GM12878 (cell line): Measurements from ENCODE around the gene PINLYP. TPM values are rescaled to one million over a fixed set of nuclear protein-coding genes. Genes with fewer than 3 reads are reported as not detected.

ENCODE experiments used
- ATAC-seq: fragments of 200-7000 bp; cut with Tn5 transposase; 3 replicates; pipeline ENCODE4 v1.9.1; 2020; ENCODE audit warnings: mild to moderate bottlenecking, moderate library complexity
- BruUV-seq: library from RNA; stranded (reverse); fragments of 400-500 nt; replicated peaks from 2 replicates; lab custom pipeline; 2021; lab: Mats Ljungman, UMichigan
- CTCF ChIA-PET: fragments of 300-600 bp; sonication (Branson Sonifier 250); formaldehyde crosslinking; extraction: SDS; loops from one replicate; lab custom pipeline; 2021; ENCODE audit warnings: inconsistent platforms; lab: Yijun Ruan, JAX
- POLR2A ChIA-PET: fragments of 350-600 bp; formaldehyde crosslinking; extraction: SDS; loops from one replicate; lab custom pipeline; 2021; ENCODE audit warnings: inconsistent platforms; lab: Charles Lee
- RAD21 ChIA-PET: fragments of 300-600 bp; sonication (Branson Sonifier 250); formaldehyde crosslinking; loops from one replicate; lab custom pipeline; 2023; ENCODE audit warnings: antibody characterized with exemption; ENCODE audit not compliant: unreplicated experiment; lab: Charles Lee
- SMC1A ChIA-PET: fragments of 300-600 bp; sonication (Branson Sonifier 250); formaldehyde crosslinking; loops from one replicate; lab custom pipeline; 2023; ENCODE audit not compliant: unreplicated experiment, uncharacterized antibody; lab: Charles Lee
- DNase-seq: peaks from one replicate; pipeline ENCODE4 v3.0.0-alpha.2; 2011; ENCODE audit warnings: low read depth, low spot score
- FAIRE-seq: peaks from 3 replicates; lab custom pipeline; 2011; peaks lifted over from hg19 to GRCh38; lab: Jason Lieb, UNC
- H2AFZ ChIP-seq: 2 replicates; pipeline ENCODE4 v1.6.0; 2011; ENCODE audit warnings: low read depth, low read length, control low read depth; ENCODE audit not compliant: control insufficient read depth
- H3K27ac ChIP-seq: 2 replicates; pipeline ENCODE4 v1.5.1; 2011; ENCODE audit warnings: control low read depth; ENCODE audit not compliant: control insufficient read depth, insufficient read depth
- H3K27me3 ChIP-seq, 2 experiments: replicated peaks in 1 of 2; 2 replicates each; pipeline versions ENCODE4 v1.6.0 to v1.6.1; 2011; ENCODE audit warnings: low read length in 1 of 2; ENCODE audit not compliant: control insufficient read depth in 2 of 2, insufficient read depth in 2 of 2
- H3K36me3 ChIP-seq, 2 experiments: 2 replicates each; pipeline ENCODE4 v1.5.1; 2011; ENCODE audit warnings: low read length in 1 of 2; ENCODE audit not compliant: control insufficient read depth in 2 of 2, insufficient read depth in 2 of 2
- H3K4me1 ChIP-seq: 2 replicates; pipeline ENCODE4 v1.6.1; 2011; ENCODE audit warnings: mild to moderate bottlenecking, low read length, moderate library complexity, mixed read lengths; ENCODE audit not compliant: control insufficient read depth, insufficient read depth
- H3K4me2 ChIP-seq: 2 replicates; pipeline ENCODE4 v1.6.0; 2011; ENCODE audit warnings: control low read depth; ENCODE audit not compliant: control insufficient read depth, insufficient read depth
- H3K4me3 ChIP-seq: fragments of 200-600 bp; sonication (generic); 2 replicates; pipeline ENCODE4 v1.5.1; 2016
- H3K79me2 ChIP-seq: 2 replicates; pipeline ENCODE4 v1.6.0; 2011; ENCODE audit warnings: low read length; ENCODE audit not compliant: control insufficient read depth, insufficient read depth
- H3K9ac ChIP-seq: 2 replicates; pipeline ENCODE4 v1.8.0; 2011; ENCODE audit warnings: low read length, control low read depth, mixed read lengths; ENCODE audit not compliant: control insufficient read depth, insufficient read depth
- H3K9me3 ChIP-seq: replicated peaks from 3 replicates; pipeline ENCODE4 v1.5.1; 2011; ENCODE audit warnings: mild to moderate bottlenecking, low read length; ENCODE audit not compliant: control insufficient read depth, insufficient read depth
- H4K20me1 ChIP-seq: 2 replicates; pipeline ENCODE4 v1.6.0; 2011; ENCODE audit not compliant: control insufficient read depth, insufficient read depth
- CTCF ChIP-seq, 3 experiments: IDR thresholded peaks in 2 of 3; conservative IDR thresholded peaks in 1 of 3; 2 replicates each; pipeline ENCODE4 v1.5.1; 2011; ENCODE audit warnings: low read depth in 3 of 3, low read length in 3 of 3, mild to moderate bottlenecking in 3 of 3, control low read depth in 2 of 3, moderate library complexity in 2 of 3, inconsistent platforms in 1 of 3, mixed read lengths in 1 of 3; ENCODE audit not compliant: control insufficient read depth in 2 of 3, insufficient read depth in 1 of 3; ENCODE audit errors: extremely low read depth in 1 of 3
- MYC ChIP-seq: IDR thresholded peaks from 2 replicates; pipeline ENCODE4 v1.6.1; 2011; ENCODE audit warnings: mild to moderate bottlenecking, low read length, moderate library complexity, inconsistent platforms; ENCODE audit not compliant: insufficient read depth, insufficient replicate concordance, insufficient read length, severe bottlenecking
- POLR2A ChIP-seq: IDR thresholded peaks from 2 replicates; pipeline ENCODE4 v1.6.1; 2011; ENCODE audit warnings: low read depth, mild to moderate bottlenecking, low read length
- TARDBP ChIP-seq: IDR thresholded peaks from 2 replicates; pipeline ENCODE4 v1.6.1; 2016; ENCODE audit warnings: borderline replicate concordance
- TCF12 ChIP-seq: IDR thresholded peaks from 2 replicates; pipeline ENCODE4 v1.6.1; 2011; ENCODE audit warnings: low read depth, mild to moderate bottlenecking, low read length
- WGBS: methylation state at CpG from one replicate; pipeline ENCODE4 v1.1.6; 2016; ENCODE audit warnings: low lambda C conversion rate; ENCODE audit not compliant: insufficient replicate concordance, insufficient coverage; ENCODE audit errors: missing lambda C conversion rate; 5-methylcytosine and 5-hydroxymethylcytosine counted together
- in situ Hi-C: fragments of 300-500 bp; cut with MboI; formaldehyde crosslinking; loops from 9 replicates; pipeline ENCODE4 v1.14.3; 2018; ENCODE audit warnings: mixed read lengths
- intact Hi-C: fragments of 100-400 bp; cut with micrococcal nuclease; formaldehyde crosslinking; loops from one replicate; pipeline ENCODE4 v1.14.2; 2022; ENCODE audit not compliant: unreplicated experiment
- polyA plus RNA-seq, 11 experiments: library from polyadenylated mRNA; depleted of rRNA in 4 of 11; unstranded in 6 of 11; stranded (reverse) in 5 of 11; fragments of >200 nt; fragmentation: Nextera tagmentation in 4 of 11; fragmentation: Illumina TruSeq in 1 of 11; extraction: Ambion mirVana in 4 of 11; extraction: Trizol in 1 of 11; gene quantifications; 1 replicate in 1 of 11; 2 replicates in 10 of 11; pipeline versions ENCODE4 v1.2.1 to v1.2.3, GENCODE V29; 2011 to 2016; ENCODE audit warnings: inconsistent platforms in 2 of 11, missing spikeins in 2 of 11, low read depth in 1 of 11
- total RNA-seq, 4 experiments: library from RNA; depleted of rRNA in 3 of 4; stranded (reverse); fragments of >200 nt in 3 of 4; fragmentation: Illumina TruSeq in 1 of 4; extraction: Trizol in 1 of 4; gene quantifications; 2 replicates each; pipeline versions ENCODE4 v1.2.1 to v1.2.3, GENCODE V29; 2013 to 2021
- TF ChIP-seq, protein P1 (sequence below): fragments of 450-650 bp; IDR thresholded peaks from 2 replicates; pipeline ENCODE4 v1.6.1; 2017; ENCODE audit warnings: mild to moderate bottlenecking, moderate library complexity

The PINLYP gene
- total and polyA plus RNA-seq, 10 of the 15 experiments (the other 5 are each of a cell fraction or from before 2014, with no cell fraction given), result 1.0 to 26.9 (median 11.4) TPM

DNA sequence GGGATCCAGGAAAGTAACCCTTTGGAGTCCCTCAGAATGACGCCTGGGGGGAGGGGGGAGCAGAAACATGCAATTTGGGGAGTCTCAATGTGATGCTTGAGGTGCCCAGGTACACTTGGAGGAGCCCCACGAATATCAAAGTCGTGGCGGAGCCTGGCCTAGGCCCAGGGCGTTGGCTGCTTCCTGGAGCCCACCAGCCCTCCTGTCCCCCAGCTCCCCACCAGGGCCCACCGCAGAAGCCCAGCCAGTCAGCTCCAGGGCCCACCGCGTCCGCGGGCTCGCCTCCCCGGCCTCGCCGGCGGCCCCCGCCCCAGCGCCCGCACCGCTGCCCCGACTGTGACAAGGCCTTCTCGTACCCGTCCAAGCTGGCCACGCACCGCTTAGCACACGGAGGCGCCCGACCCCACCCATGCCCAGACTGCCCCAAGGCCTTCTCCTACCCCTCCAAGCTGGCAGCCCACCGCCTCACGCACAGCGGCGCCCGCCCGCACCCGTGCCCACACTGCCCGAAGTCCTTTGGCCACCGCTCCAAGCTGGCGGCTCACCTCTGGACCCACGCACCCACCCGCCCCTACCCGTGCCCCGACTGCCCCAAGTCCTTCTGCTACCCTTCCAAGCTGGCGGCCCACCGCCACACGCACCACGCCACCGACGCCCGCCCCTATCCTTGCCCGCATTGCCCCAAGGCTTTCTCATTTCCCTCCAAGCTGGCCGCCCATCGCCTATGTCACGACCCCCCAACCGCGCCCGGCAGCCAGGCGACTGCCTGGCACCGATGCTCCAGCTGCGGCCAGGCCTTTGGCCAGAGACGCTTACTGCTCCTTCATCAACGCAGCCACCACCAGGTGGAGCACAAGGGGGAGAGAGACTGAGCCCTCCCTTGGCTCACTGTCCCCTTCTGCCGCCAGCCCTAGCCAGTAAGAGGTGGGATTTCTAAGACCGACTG, 40.5 kb upstream of the PINLYP start:
- H3K27ac ChIP-seq, result no peak overlapping the region
- no TSS peak for BruUV-seq
- TF ChIP-seq, protein P1, sequence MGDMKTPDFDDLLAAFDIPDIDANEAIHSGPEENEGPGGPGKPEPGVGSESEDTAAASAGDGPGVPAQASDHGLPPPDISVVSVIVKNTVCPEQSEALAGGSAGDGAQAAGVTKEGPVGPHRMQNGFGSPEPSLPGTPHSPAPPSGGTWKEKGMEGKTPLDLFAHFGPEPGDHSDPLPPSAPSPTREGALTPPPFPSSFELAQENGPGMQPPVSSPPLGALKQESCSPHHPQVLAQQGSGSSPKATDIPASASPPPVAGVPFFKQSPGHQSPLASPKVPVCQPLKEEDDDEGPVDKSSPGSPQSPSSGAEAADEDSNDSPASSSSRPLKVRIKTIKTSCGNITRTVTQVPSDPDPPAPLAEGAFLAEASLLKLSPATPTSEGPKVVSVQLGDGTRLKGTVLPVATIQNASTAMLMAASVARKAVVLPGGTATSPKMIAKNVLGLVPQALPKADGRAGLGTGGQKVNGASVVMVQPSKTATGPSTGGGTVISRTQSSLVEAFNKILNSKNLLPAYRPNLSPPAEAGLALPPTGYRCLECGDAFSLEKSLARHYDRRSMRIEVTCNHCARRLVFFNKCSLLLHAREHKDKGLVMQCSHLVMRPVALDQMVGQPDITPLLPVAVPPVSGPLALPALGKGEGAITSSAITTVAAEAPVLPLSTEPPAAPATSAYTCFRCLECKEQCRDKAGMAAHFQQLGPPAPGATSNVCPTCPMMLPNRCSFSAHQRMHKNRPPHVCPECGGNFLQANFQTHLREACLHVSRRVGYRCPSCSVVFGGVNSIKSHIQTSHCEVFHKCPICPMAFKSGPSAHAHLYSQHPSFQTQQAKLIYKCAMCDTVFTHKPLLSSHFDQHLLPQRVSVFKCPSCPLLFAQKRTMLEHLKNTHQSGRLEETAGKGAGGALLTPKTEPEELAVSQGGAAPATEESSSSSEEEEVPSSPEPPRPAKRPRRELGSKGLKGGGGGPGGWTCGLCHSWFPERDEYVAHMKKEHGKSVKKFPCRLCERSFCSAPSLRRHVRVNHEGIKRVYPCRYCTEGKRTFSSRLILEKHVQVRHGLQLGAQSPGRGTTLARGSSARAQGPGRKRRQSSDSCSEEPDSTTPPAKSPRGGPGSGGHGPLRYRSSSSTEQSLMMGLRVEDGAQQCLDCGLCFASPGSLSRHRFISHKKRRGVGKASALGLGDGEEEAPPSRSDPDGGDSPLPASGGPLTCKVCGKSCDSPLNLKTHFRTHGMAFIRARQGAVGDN, result no peak
- TF ChIP-seq TARDBP, result no peak
- TF ChIP-seq MYC, result no peak
- TF ChIP-seq POLR2A, result peak; percentile 42; the same call in 1 of the 2 replicates
- no peak for TF ChIP-seq TCF12
- peak in 2 of 3 experiments; percentile 22 to 35; a peak in 2 of 6 replicates for TF ChIP-seq CTCF (IDR thresholded peaks at IDR 0.05 in 2 of 3, conservative IDR thresholded peaks at IDR 0.05 in 1 of 3; ENCODE audit: control insufficient read depth in 2 of 3, extremely low read depth in 1 of 3, insufficient read depth in 1 of 3, low read depth in 3 of 3, low read length in 3 of 3)
- TF ChIP-seq, all 136 proteins: peak for 2
- Histone ChIP-seq H3K9me3 (no peaks in the 10 kb centered on the region; the same call in 2 of the 3 replicates), H2AFZ (no peak overlapping the region), H3K27me3 (no peaks in the 10 kb centered on the region), H3K4me3 (no peak overlapping the region), H3K4me2 (no peak overlapping the region), H3K9ac (no peak overlapping the region), H3K4me1 (peaks cover 8% of the 10 kb centered on the region; the same call in 1 of the 2 replicates), H3K79me2 (no peaks in the 10 kb centered on the region), H4K20me1 (no peaks in the 10 kb centered on the region), H3K36me3 (no peaks in the 10 kb centered on the region; a peak in 2 of 4 replicates)
- ChIA-PET POLR2A (interaction anchor here (0.5 to 2.8 kb wide), 3 partner anchors 8 to 133 kb away, joined by 3 to 6 read pairs (median 4); partner anchors contain the start of gene ETHE1), SMC1A (interaction anchor here (0.9 to 2.2 kb wide), 5 partner anchors 9 to 60 kb away, joined by 3 to 7 read pairs (median 5); partner anchors contain the start of gene XRCC1), RAD21 (interaction anchor here (0.6 to 2.4 kb wide), 5 partner anchors 10 to 142 kb away, joined by 3 to 18 read pairs (median 3); partner anchors contain the start of genes IRGQ and ZNF576), CTCF (interaction anchor here (1.5 to 4.9 kb wide), 6 partner anchors 10 to 88 kb away, joined by 4 to 36 read pairs (median 12); partner anchors contain the start of gene IRGQ)
- in situ Hi-C loops, result no loop called here
- intact Hi-C loops, result no loop called here
- DNase-seq (no peak), ATAC-seq (no peak), FAIRE-seq (no peak)
- 96% methylated on average over 50 of the region's 62 CpGs for WGBS
